GM23338 (cell line): ENCODE results near the gene RIPPLY1. TPM values are rescaled to one million over a fixed set of nuclear protein-coding genes. Genes with fewer than 3 reads are reported as not detected.

Source experiments
- ATAC-seq: fragments of 200-7000 bp; cut with Tn5 transposase; 3 replicates; pipeline ENCODE4 v1.9.1; 2020
- DNase-seq: peaks from one replicate; pipeline ENCODE4 v3.0.0-alpha.2; 2015; ENCODE audit warnings: low spot score
- H2AFZ ChIP-seq: fragments of 200-600 bp; sonication (generic); 2 replicates; pipeline ENCODE4 v1.8.0; 2016; ENCODE audit warnings: antibody characterized with exemption, mild to moderate bottlenecking, moderate library complexity
- H3F3A ChIP-seq: fragments of 200-600 bp; sonication (generic); replicated peaks from 2 replicates; pipeline ENCODE4 v1.8.0; 2017; ENCODE audit warnings: antibody characterized with exemption, mixed run types, low read depth
- H3K27ac ChIP-seq: fragments of 200-600 bp; sonication (generic); 2 replicates; pipeline ENCODE4 v1.6.1; 2016; ENCODE audit warnings: low read depth
- H3K27me3 ChIP-seq: fragments of 200-600 bp; sonication (generic); 2 replicates; pipeline ENCODE4 v1.8.0; 2016; ENCODE audit warnings: mild to moderate bottlenecking, mixed run types, moderate library complexity; ENCODE audit not compliant: insufficient read depth
- H3K36me3 ChIP-seq: fragments of 200-600 bp; sonication (generic); 2 replicates; pipeline ENCODE4 v1.8.0; 2016; ENCODE audit warnings: mild to moderate bottlenecking; ENCODE audit not compliant: insufficient read depth
- H3K4me1 ChIP-seq: fragments of 200-600 bp; sonication (generic); 2 replicates; pipeline ENCODE4 v1.8.0; 2016; ENCODE audit warnings: mild to moderate bottlenecking, moderate library complexity; ENCODE audit not compliant: insufficient read depth
- H3K4me2 ChIP-seq: fragments of 200-600 bp; sonication (generic); 2 replicates; pipeline ENCODE4 v1.7.1; 2017; ENCODE audit warnings: mixed run types
- H3K4me3 ChIP-seq: fragments of 200-600 bp; sonication (generic); 2 replicates; pipeline ENCODE4 v1.6.1; 2016; ENCODE audit warnings: mixed run types
- H3K79me2 ChIP-seq: fragments of 200-600 bp; sonication (generic); replicated peaks from 2 replicates; pipeline ENCODE4 v1.8.0; 2017; ENCODE audit warnings: mild to moderate bottlenecking; ENCODE audit not compliant: insufficient read depth
- H3K9me2 ChIP-seq: fragments of 200-600 bp; sonication (generic); 2 replicates; pipeline ENCODE4 v1.8.0; 2017; ENCODE audit not compliant: insufficient read depth
- H4K20me1 ChIP-seq: fragments of 200-600 bp; sonication (generic); replicated peaks from 2 replicates; pipeline ENCODE4 v1.8.0; 2017; ENCODE audit warnings: mild to moderate bottlenecking; ENCODE audit not compliant: insufficient read depth
- H3K27ac Mint-ChIP-seq: 2 replicates; pipeline ENCODE4 v1.8.0; 2020; ENCODE audit warnings: inconsistent platforms, mild to moderate bottlenecking, moderate library complexity, mixed read lengths
- H3K27me3 Mint-ChIP-seq: 3 replicates; pipeline ENCODE4 v1.8.0; 2022; ENCODE audit warnings: low read depth, mild to moderate bottlenecking, moderate library complexity, mixed read lengths, inconsistent platforms; ENCODE audit not compliant: insufficient read depth, poor library complexity
- H3K36me3 Mint-ChIP-seq: 3 replicates; pipeline ENCODE4 v1.8.0; 2021; ENCODE audit warnings: low read depth, mild to moderate bottlenecking, inconsistent platforms, moderate library complexity, mixed read lengths
- H3K4me1 Mint-ChIP-seq: 3 replicates; pipeline ENCODE4 v1.8.0; 2020; ENCODE audit warnings: mild to moderate bottlenecking, inconsistent platforms, mixed read lengths
- H3K4me3 Mint-ChIP-seq: 3 replicates; pipeline ENCODE4 v1.8.0; 2021; ENCODE audit warnings: moderate library complexity, mild to moderate bottlenecking, inconsistent platforms, mixed read lengths
- H3K9me3 Mint-ChIP-seq: 3 replicates; pipeline ENCODE4 v1.8.0; 2020; ENCODE audit warnings: moderate library complexity, mild to moderate bottlenecking, inconsistent platforms, mixed read lengths
- CREB1 ChIP-seq: fragments of 250-450 bp; sonication (Bioruptor Pico); IDR thresholded peaks from 2 replicates; pipeline ENCODE4 v1.5.0; 2020; ENCODE audit warnings: low read depth, mild to moderate bottlenecking, moderate library complexity
- EZH2 ChIP-seq: fragments of 200-600 bp; sonication (generic); IDR thresholded peaks from one replicate; pipeline ENCODE4 v1.8.0; 2017; ENCODE audit warnings: antibody characterized with exemption, mild to moderate bottlenecking, low read depth; ENCODE audit not compliant: unreplicated experiment
- EZH2phosphoT487 ChIP-seq: fragments of 200-600 bp; sonication (generic); IDR thresholded peaks from one replicate; pipeline ENCODE4 v1.8.1; 2018; ENCODE audit warnings: antibody characterized with exemption; ENCODE audit not compliant: unreplicated experiment
- NANOG ChIP-seq: IDR thresholded peaks from 2 replicates; pipeline ENCODE4 v1.6.1; 2016; ENCODE audit warnings: antibody characterized with exemption, borderline replicate concordance
- POLR2AphosphoS5 ChIP-seq: IDR thresholded peaks from 2 replicates; pipeline ENCODE4 v1.6.1; 2016; ENCODE audit warnings: antibody characterized with exemption, low read depth
- STAT1 ChIP-seq: IDR thresholded peaks from one replicate; pipeline ENCODE4 v1.6.1; 2016; ENCODE audit warnings: antibody characterized with exemption; ENCODE audit not compliant: unreplicated experiment
- ZNF462 ChIP-seq: fragments of 250-450 bp; sonication (Bioruptor Pico); IDR thresholded peaks from 2 replicates; pipeline ENCODE4 v1.5.0; 2020; ENCODE audit warnings: mild to moderate bottlenecking, moderate library complexity
- polyA plus RNA-seq: library from polyadenylated mRNA; unstranded; fragments of >200 nt; fragmentation: Nextera tagmentation; extraction: Ambion mirVana; gene quantifications from 2 replicates; pipeline ENCODE4 v1.2.1, GENCODE V29; 2016
- total RNA-seq: library from RNA; depleted of rRNA; stranded (reverse); fragments of >200 nt; shearing (Covaris generic); gene quantifications from 2 replicates; pipeline ENCODE4 v1.2.3, GENCODE V29; 2014
- TF ChIP-seq, protein P1 (sequence below): IDR thresholded peaks from one replicate; pipeline ENCODE4 v1.6.1; 2018; ENCODE audit warnings: antibody characterized with exemption; ENCODE audit not compliant: unreplicated experiment
- TF ChIP-seq, protein P2 (sequence below): IDR thresholded peaks from 2 replicates; pipeline ENCODE4 v1.6.1; 2016; ENCODE audit warnings: antibody characterized with exemption
- TF ChIP-seq, protein P3 (sequence below), 2 experiments: fragments of 200-600 bp in 1 of 2; sonication (generic) in 1 of 2; conservative IDR thresholded peaks; 2 replicates each; pipeline versions ENCODE4 v1.5.1 to v1.6.1; 2016 to 2017; ENCODE audit warnings: antibody characterized with exemption in 2 of 2, low read depth in 2 of 2, mild to moderate bottlenecking in 2 of 2, moderate library complexity in 1 of 2

Gene RIPPLY1
- total and polyA plus RNA-seq, 2 experiments from 2014 or later: not detected

DNA sequence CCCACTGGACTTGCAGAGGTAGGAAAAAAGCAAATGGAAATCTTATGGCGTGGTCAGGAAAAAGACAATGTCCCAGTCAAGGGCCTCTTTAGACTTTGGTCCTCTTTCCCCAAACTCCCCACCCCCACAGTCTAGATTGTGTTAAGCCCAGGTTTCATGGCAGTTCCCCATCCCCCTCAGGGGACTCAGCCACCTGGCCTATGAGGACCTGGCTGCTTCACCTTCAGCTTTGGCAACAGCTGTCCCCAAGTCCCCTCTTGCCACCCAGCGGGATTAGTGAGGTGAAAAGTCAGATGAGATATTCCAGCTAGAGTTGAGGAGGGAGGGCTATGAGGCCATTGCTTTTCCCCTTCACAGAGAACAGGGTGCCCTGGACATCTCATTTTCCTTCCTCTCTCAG is 457 bp downstream of the RIPPLY1 start (continued):
- TF ChIP-seq ZNF462 (CRISPR knock-in tag) (no peak), EZH2 (no peak), STAT1 (no peak), POLR2AphosphoS5 (no peak), NANOG (no peak)

- no peak overlapping the region for H2AFZ ChIP-seq
- Mint-ChIP-seq H3K27me3 (no peaks in the 10 kb centered on the region), H3K27ac (no peak overlapping the region), H3K9me3 (no peaks in the 10 kb centered on the region), H3K4me1 (peaks cover 7% of the 10 kb centered on the region; the same call in 2 of the 3 replicates), H3K36me3 (no peaks in the 10 kb centered on the region), H3K4me3 (no peak overlapping the region)
- no peak for ATAC-seq
- H4K20me1 ChIP-seq: no peaks in the 10 kb centered on the region
- H3K79me2 ChIP-seq: no peaks in the 10 kb centered on the region
- H3K27me3 ChIP-seq: no peaks in the 10 kb centered on the region
- no peak overlapping the region for H3K27ac ChIP-seq
- no peaks in the 10 kb centered on the region for H3K36me3 ChIP-seq
- H3K9me2 ChIP-seq: no peaks in the 10 kb centered on the region
- DNase-seq: no peak
- H3K4me3 ChIP-seq: no peak overlapping the region
- H3K4me1 ChIP-seq: no peaks in the 10 kb centered on the region
- H3F3A ChIP-seq: no peaks in the 10 kb centered on the region
- H3K4me2 ChIP-seq: no peak overlapping the region
- TF ChIP-seq EZH2phosphoT487 (no peak), STAT1 (no peak), CREB1 (CRISPR knock-in tag) (no peak), NANOG (no peak), POLR2AphosphoS5 (no peak)
- TF ChIP-seq, protein P1, sequence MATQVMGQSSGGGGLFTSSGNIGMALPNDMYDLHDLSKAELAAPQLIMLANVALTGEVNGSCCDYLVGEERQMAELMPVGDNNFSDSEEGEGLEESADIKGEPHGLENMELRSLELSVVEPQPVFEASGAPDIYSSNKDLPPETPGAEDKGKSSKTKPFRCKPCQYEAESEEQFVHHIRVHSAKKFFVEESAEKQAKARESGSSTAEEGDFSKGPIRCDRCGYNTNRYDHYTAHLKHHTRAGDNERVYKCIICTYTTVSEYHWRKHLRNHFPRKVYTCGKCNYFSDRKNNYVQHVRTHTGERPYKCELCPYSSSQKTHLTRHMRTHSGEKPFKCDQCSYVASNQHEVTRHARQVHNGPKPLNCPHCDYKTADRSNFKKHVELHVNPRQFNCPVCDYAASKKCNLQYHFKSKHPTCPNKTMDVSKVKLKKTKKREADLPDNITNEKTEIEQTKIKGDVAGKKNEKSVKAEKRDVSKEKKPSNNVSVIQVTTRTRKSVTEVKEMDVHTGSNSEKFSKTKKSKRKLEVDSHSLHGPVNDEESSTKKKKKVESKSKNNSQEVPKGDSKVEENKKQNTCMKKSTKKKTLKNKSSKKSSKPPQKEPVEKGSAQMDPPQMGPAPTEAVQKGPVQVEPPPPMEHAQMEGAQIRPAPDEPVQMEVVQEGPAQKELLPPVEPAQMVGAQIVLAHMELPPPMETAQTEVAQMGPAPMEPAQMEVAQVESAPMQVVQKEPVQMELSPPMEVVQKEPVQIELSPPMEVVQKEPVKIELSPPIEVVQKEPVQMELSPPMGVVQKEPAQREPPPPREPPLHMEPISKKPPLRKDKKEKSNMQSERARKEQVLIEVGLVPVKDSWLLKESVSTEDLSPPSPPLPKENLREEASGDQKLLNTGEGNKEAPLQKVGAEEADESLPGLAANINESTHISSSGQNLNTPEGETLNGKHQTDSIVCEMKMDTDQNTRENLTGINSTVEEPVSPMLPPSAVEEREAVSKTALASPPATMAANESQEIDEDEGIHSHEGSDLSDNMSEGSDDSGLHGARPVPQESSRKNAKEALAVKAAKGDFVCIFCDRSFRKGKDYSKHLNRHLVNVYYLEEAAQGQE: no peak
- TF ChIP-seq, protein P2, sequence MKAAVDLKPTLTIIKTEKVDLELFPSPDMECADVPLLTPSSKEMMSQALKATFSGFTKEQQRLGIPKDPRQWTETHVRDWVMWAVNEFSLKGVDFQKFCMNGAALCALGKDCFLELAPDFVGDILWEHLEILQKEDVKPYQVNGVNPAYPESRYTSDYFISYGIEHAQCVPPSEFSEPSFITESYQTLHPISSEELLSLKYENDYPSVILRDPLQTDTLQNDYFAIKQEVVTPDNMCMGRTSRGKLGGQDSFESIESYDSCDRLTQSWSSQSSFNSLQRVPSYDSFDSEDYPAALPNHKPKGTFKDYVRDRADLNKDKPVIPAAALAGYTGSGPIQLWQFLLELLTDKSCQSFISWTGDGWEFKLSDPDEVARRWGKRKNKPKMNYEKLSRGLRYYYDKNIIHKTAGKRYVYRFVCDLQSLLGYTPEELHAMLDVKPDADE: no peak
- TF ChIP-seq, protein P3, sequence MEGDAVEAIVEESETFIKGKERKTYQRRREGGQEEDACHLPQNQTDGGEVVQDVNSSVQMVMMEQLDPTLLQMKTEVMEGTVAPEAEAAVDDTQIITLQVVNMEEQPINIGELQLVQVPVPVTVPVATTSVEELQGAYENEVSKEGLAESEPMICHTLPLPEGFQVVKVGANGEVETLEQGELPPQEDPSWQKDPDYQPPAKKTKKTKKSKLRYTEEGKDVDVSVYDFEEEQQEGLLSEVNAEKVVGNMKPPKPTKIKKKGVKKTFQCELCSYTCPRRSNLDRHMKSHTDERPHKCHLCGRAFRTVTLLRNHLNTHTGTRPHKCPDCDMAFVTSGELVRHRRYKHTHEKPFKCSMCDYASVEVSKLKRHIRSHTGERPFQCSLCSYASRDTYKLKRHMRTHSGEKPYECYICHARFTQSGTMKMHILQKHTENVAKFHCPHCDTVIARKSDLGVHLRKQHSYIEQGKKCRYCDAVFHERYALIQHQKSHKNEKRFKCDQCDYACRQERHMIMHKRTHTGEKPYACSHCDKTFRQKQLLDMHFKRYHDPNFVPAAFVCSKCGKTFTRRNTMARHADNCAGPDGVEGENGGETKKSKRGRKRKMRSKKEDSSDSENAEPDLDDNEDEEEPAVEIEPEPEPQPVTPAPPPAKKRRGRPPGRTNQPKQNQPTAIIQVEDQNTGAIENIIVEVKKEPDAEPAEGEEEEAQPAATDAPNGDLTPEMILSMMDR (conservative IDR thresholded peaks at IDR 0.05; ENCODE audit: low read depth in 2 of 2): no peak
Measured at GRCh38 chrX:106901781-106902219, 1.3 kb downstream of the RIPPLY1 start.
